ENCODE results near the gene RAD17. TPM values are rescaled to one million over a fixed set of nuclear protein-coding genes. Genes with fewer than 3 reads are reported as not detected.
"Not testable (repeated sequence)": the region's sequence is repeated elsewhere in the genome, so short reads cannot be mapped to it uniquely, and the experiment has no call there.

The RAD17 gene
- 10 to 100 TPM; 23.4 to 35.3 (median 28.8) TPM for polyA plus RNA-seq (ENCODE audit: low read depth in 6 of 6)

- Mint-ChIP-seq H3K4me3 (peak within 1 kb of the TSS; percentile 87 to 98 (median 96)), H3K36me3 (peaks cover 0 to 6% of the 10 kb centered on the region in 2 donors), H3K4me1 (peaks cover 14 to 34% (median 16%) of the 10 kb centered on the region in 3 donors), H3K27ac (peak within 1 kb of the TSS; percentile 98 to 100 (median 100)), H3K27me3 (no peaks in the 10 kb centered on the region), H3K9me3 (no peaks in the 10 kb centered on the region)
- DNase-seq (peak; percentile 96), ATAC-seq (ENCODE audit: low read depth in 2 of 2) (peak; percentile 87 to 89)
Observed at GRCh38 chr5:69369340-69370121, at the start of gene RAD17, which contains the start of the genes AK6 and TAF9. TSS of gene RAD17 (plus strand) at chr5:69369818. CDS start at chr5:69372209, 2,391 bp downstream. TSS of gene AK6 (minus strand) at chr5:69369520. CDS start at chr5:69369490, 30 bp downstream. TSS of gene TAF9 (minus strand) at chr5:69369520. CDS start at chr5:69365737, 3,783 bp downstream.

- Mint-ChIP-seq H3K27me3 (no peaks in the 10 kb centered on the region), H3K36me3 (no peaks in the 10 kb centered on the region), H3K4me1 (peaks cover 0 to 4% (median 0%) of the 10 kb centered on the region in 3 donors), H3K9me3 (no peaks in the 10 kb centered on the region), H3K4me3 (no peak overlapping the region), H3K27ac (peak overlapping the region in 2 of 6 donors; percentile 4 to 5)
- ATAC-seq (ENCODE audit: low read depth in 2 of 2) (no peak), DNase-seq (no peak)
Observed at GRCh38 chr5:69326365-69326764, 43.3 kb upstream of the RAD17 start.

- DNase-seq, result no peak
- Mint-ChIP-seq H3K9me3 (peaks cover 0 to 3% (median 0%) of the 10 kb centered on the region in 7 donors), H3K4me1 (peaks cover 16 to 21% (median 17%) of the 10 kb centered on the region in 3 donors), H3K36me3 (no peaks in the 10 kb centered on the region), H3K27me3 (no peaks in the 10 kb centered on the region), H3K27ac (peak overlapping the region in 1 of 6 donors; percentile 74), H3K4me3 (no peak overlapping the region)
- ATAC-seq (ENCODE audit: low read depth in 2 of 2), result no peak
Observed at GRCh38 chr5:69329905-69330489, 39.6 kb upstream of the RAD17 start.

DNA sequence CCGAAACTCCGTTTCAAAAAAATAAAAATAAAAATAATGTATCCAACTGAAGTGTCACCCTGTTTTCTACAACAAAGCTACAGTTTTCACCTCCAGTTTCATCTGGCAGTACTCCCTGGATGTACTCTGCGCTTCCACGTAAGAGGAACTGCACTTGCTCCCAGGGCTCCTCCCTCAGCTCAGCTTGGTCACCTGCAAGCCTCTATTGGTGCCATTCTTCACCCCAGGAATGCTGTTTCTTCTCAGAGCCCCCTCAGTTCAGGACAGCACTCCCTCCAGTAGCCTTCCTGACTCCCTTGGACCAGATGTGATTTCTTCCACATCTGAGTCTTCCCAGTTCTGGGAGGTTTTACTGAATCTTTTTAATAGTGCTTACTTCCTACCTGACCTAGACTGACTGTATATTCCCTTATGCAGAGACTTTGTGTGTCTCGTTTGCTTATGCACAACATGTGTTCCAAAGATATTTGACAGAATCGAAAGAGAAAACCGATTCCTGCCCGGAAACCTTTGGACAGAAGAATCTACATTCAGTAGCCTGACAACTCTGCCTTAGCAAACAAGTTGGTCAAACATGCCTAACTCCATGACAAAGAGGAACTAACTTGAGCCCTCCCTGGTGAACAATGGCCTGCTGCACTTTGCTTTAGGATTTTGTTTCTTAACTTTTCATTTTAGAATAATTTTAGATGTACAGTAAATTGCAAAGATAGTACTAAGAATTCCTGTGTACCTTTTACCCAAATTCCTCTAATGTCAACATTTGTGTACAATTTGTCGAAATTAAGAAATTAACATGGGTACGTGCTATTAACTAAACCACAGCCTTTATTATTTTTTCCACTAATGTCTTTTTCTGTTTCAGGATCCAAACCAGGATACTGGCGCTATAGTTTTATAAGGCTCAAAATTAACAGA is 37.8 kb upstream of the RAD17 start:
- Mint-ChIP-seq H3K36me3 (no peaks in the 10 kb centered on the region), H3K9me3 (peaks cover 0 to 3% (median 0%) of the 10 kb centered on the region in 7 donors), H3K27me3 (no peaks in the 10 kb centered on the region), H3K27ac (peak overlapping the region in 5 of 6 donors; percentile 58 to 99 (median 98)), H3K4me1 (peaks cover 17 to 24% (median 17%) of the 10 kb centered on the region in 3 donors), H3K4me3 (peak overlapping the region; percentile 83 to 98 (median 95))
- DNase-seq, result no peak
- no peak for ATAC-seq (ENCODE audit: low read depth in 2 of 2)

DNA sequence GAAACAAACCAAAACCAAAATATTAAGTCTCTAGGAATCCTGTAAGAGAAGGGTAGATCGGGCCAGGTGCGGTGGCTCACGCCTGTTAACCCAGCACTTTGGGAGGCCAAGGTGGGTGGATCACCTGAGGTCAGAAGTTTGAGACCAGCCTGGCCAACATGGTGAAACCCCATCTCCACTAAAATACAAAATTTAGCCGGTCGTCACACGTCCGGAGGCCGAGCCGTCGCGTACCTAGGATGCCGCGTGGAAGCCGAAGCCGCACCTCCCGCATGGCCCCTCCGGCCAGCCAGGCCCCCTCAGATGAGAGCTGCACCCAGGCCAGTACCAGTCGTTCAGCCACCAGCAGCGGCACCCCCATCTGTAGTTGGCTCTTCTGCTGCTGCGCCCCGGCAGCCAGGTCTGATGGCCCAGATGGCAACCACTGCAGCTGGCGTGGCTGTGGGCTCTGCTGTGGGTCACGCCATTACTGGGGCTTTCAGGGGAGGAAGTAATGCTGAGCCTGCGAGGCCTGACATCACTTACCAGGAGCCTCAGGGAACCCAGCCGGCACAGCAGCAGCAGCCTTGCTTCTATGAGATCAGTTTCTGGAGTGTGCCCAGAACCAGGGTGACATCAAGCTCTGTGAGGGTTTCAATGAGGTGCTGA is 35.8 kb upstream of the RAD17 start:
- H3K9me3 Mint-ChIP-seq; H3K36me3 Mint-ChIP-seq; H3K27me3 Mint-ChIP-seq; DNase-seq; ATAC-seq (ENCODE audit: low read depth in 2 of 2): not testable (repeated sequence)
- H3K4me1 Mint-ChIP-seq, result peaks cover 17 to 24% (median 17%) of the 10 kb centered on the region in 3 donors
- peak overlapping the region in 5 of 8 donors; percentile 27 to 74 (median 30) for H3K4me3 Mint-ChIP-seq
- H3K27ac Mint-ChIP-seq, result peak overlapping the region in 3 of 6 donors; percentile 47 to 98 (median 78)

DNA sequence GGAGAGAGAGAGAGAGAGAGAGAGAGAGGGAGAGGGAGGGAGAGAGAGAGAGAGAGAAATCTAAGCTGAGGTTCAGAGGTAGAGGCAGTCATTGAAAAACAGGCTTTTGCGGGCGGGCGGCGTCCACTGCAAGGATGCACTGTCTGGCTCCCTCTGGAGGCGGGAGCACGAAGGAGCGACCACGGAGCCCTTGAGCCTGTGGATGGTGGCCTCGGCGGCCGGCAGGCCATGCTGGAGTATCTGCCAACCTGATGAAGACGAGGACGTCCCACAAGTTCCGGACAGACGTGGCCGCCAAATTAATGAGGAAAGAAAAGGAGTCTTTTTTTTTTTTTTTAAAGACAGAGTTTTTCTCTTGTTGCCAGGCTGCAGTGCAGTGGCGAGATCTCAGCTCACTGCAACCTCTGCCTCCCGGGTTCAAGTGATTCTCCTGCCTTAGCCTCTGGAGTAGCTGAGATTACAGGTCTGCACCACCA is 34.8 kb upstream of the RAD17 start:
- no peaks in the 10 kb centered on the region for H3K27me3 Mint-ChIP-seq
- peak; percentile 55 to 65 for ATAC-seq (ENCODE audit: low read depth in 2 of 2)

GRCh38 chr5:69335341-69335935 is 34.2 kb upstream of the RAD17 start:
- no peak for ATAC-seq (ENCODE audit: low read depth in 2 of 2)
- peaks cover 0 to 3% (median 0%) of the 10 kb centered on the region in 7 donors for H3K9me3 Mint-ChIP-seq
- H3K4me3 Mint-ChIP-seq, result peak overlapping the region in 1 of 8 donors; percentile 9
- no peaks in the 10 kb centered on the region for H3K27me3 Mint-ChIP-seq
- H3K4me1 Mint-ChIP-seq, result peaks cover 17 to 24% (median 17%) of the 10 kb centered on the region in 3 donors
- no peak for DNase-seq
- no peaks in the 10 kb centered on the region for H3K36me3 Mint-ChIP-seq
- peak overlapping the region in 1 of 6 donors; percentile 32 for H3K27ac Mint-ChIP-seq

More for the DNA sequence above, 34.8 kb upstream of the RAD17 start:
- Mint-ChIP-seq H3K4me3 (peak overlapping the region; percentile 23 to 74 (median 48)), H3K9me3 (peaks cover 0 to 3% (median 0%) of the 10 kb centered on the region in 7 donors), H3K4me1 (peaks cover 17 to 24% (median 17%) of the 10 kb centered on the region in 3 donors), H3K27ac (peak overlapping the region; percentile 8 to 79 (median 62)), H3K36me3 (no peaks in the 10 kb centered on the region)
- DNase-seq, result peak; percentile 55

DNA sequence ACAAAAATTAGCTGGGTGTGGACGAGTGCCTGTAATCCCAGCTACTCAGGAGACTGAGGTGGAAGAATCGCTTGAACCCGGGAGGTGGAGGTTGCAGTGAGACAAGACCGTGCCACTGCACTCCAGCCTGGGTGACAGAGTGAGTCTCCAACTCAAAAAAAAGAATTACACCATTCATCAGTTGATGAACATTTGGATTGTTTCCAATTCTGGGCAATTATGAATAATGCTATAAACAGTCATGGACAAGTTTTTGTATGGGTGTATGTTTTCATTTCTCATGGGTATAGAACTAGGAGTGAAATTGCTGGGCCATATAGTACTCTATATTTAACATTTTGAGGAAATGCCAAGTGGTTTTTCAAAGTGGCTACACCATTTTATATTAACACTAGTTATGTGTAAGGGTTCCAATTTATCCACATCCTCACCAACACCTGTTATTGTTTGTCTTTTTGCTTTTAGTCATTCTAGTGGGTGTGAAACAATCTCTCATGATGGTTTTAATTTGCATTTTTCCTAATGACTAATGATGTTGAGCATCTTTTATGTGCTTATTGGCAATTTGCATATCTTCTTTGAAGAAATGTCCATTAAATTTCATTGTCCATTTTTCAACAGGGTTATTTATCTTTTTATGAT is 28.0 kb upstream of the RAD17 start:
- H3K36me3 Mint-ChIP-seq, result no peaks in the 10 kb centered on the region
- no peak overlapping the region for H3K4me3 Mint-ChIP-seq
- H3K9me3 Mint-ChIP-seq, result peaks cover 0 to 3% (median 0%) of the 10 kb centered on the region in 7 donors
- no peaks in the 10 kb centered on the region for H3K4me1 Mint-ChIP-seq
- no peak for ATAC-seq (ENCODE audit: low read depth in 2 of 2)
- H3K27me3 Mint-ChIP-seq, result no peaks in the 10 kb centered on the region
- no peak for DNase-seq
- H3K27ac Mint-ChIP-seq, result no peak overlapping the region

GRCh38 chr5:69343083-69343482 is 26.5 kb upstream of the RAD17 start:
- ATAC-seq (ENCODE audit: low read depth in 2 of 2) (no peak), DNase-seq (no peak)
- Mint-ChIP-seq H3K27me3 (no peaks in the 10 kb centered on the region), H3K4me3 (no peak overlapping the region), H3K9me3 (peaks cover 0 to 3% (median 0%) of the 10 kb centered on the region in 7 donors), H3K27ac (peak overlapping the region in 1 of 6 donors; percentile 5), H3K4me1 (no peaks in the 10 kb centered on the region), H3K36me3 (no peaks in the 10 kb centered on the region)

- Mint-ChIP-seq H3K27me3 (no peaks in the 10 kb centered on the region), H3K9me3 (no peaks in the 10 kb centered on the region), H3K4me1 (peaks cover 0 to 7% (median 0%) of the 10 kb centered on the region in 3 donors), H3K4me3 (peak overlapping the region in 1 of 8 donors; percentile 8), H3K36me3 (peaks cover 14 to 18% of the 10 kb centered on the region in 2 donors), H3K27ac (no peak overlapping the region)
- DNase-seq (no peak), ATAC-seq (ENCODE audit: low read depth in 2 of 2) (no peak)
Observed at GRCh38 chr5:69350664-69351063, 19.0 kb upstream of the RAD17 start.

DNA sequence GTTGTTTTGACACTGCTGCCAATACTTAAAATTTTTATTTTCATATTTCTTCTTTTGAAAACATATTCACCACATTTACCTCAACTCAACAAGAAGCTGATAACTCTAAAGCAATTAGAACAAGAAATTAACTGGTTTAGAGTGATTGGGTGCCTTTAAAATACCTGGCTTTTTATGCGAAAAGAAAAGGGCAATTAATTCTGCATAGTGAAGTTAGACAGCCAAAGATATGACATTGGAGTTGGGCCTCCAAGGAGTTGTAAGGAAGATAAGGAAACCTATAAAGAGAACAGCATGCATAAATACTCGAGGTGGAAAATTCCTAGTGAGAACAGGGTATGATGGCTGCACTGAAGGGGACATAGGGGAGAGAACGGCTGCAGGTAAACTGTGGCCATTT is 9.9 kb upstream of the RAD17 start:
- Mint-ChIP-seq H3K9me3 (no peaks in the 10 kb centered on the region), H3K4me3 (no peak overlapping the region), H3K27me3 (no peaks in the 10 kb centered on the region), H3K36me3 (no peaks in the 10 kb centered on the region), H3K27ac (peak overlapping the region in 1 of 6 donors; percentile 69), H3K4me1 (peaks cover 8 to 24% (median 17%) of the 10 kb centered on the region in 3 donors)
- DNase-seq, result no peak
- ATAC-seq (ENCODE audit: low read depth in 2 of 2), result no peak
